Immature natural killer cell (primary cell): ENCODE data around the gene LDLRAD1. TPM values are rescaled to one million over a fixed set of nuclear protein-coding genes. Genes with fewer than 3 reads are reported as not detected.
"Not testable (repeated sequence)": the region's sequence is repeated elsewhere in the genome, so short reads cannot be mapped to it uniquely, and the experiment has no call there.

Experiments
- DNase-seq, 3 donors: peaks; one replicate each; pipeline ENCODE4 v3.0.0; 2022; ENCODE audit warnings: mixed read lengths in 1 of 3
- H3K27ac Mint-ChIP-seq, 6 donors: one replicate each; pipeline ENCODE4 v1.8.0; 2020; ENCODE audit warnings: mixed read lengths in 6 of 6, mild to moderate bottlenecking in 5 of 6, inconsistent platforms in 4 of 6, moderate library complexity in 3 of 6
- H3K27me3 Mint-ChIP-seq, 3 donors: one replicate each; pipeline ENCODE4 v1.8.0; 2020 to 2021; ENCODE audit warnings: low read depth in 3 of 3, mild to moderate bottlenecking in 3 of 3, mixed read lengths in 3 of 3, moderate library complexity in 3 of 3, inconsistent platforms in 1 of 3
- H3K36me3 Mint-ChIP-seq, 3 donors: one replicate each; pipeline ENCODE4 v1.8.0; 2020; ENCODE audit warnings: mixed read lengths in 3 of 3, inconsistent platforms in 2 of 3, mild to moderate bottlenecking in 2 of 3
- H3K4me1 Mint-ChIP-seq, 2 donors: one replicate each; pipeline ENCODE4 v1.8.0; 2020; ENCODE audit warnings: inconsistent platforms in 2 of 2, mild to moderate bottlenecking in 2 of 2, mixed read lengths in 2 of 2, moderate library complexity in 1 of 2
- H3K4me3 Mint-ChIP-seq, 5 donors: one replicate each; pipeline ENCODE4 v1.8.0; 2020; ENCODE audit warnings: mild to moderate bottlenecking in 5 of 5, mixed read lengths in 5 of 5, inconsistent platforms in 3 of 5, moderate library complexity in 3 of 5
- H3K9me3 Mint-ChIP-seq, 6 donors: one replicate each; pipeline ENCODE4 v1.8.0; 2020; ENCODE audit warnings: mild to moderate bottlenecking in 6 of 6, mixed read lengths in 6 of 6, inconsistent platforms in 4 of 6, moderate library complexity in 3 of 6
- polyA plus RNA-seq, 3 donors: library from polyadenylated mRNA; unstranded; fragments of 300-500 nt; fragmentation: Illumina TruSeq; gene quantifications; one replicate each; pipeline ENCODE4 v1.2.3, GENCODE V29; 2021

LDLRAD1 gene, protein sequence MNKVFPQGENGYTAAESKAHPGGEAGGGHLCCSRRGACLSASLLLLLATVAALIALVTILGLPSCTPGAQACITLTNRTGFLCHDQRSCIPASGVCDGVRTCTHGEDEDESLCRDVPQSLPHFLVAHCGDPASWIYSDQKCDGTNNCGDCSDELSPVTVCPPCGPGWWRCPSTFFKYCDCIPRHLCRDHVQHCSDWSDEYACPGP
- not detected for polyA plus RNA-seq

DNA sequence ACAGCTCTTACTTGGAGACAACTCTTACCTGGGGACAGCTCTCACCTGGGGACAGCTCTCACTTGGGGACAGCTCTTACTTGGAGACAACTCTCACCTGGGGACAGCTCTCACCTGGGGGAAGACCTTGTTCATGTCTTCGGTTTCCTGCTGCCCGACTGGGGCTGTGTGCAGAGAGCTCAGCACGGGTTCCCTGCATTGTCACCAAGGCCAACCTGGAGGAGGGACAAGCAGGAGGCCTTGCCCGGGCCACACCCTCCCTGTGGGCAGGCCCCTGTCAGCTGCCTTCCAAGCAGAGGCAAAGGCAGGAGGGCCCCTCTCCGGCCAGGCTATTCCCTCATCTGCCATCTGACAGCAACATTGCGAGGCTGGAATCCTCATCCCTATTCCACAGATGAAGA lies at the start of gene LDLRAD1:
Gene LDLRAD1 (minus strand): TSS at position 208 of the 400 bp plus-strand sequence. CDS start 74 bp downstream, at position 134.
- Mint-ChIP-seq H3K27ac (no peak within 1 kb of the TSS), H3K4me1 (no peaks in the 10 kb centered on the region), H3K4me3 (no peak within 1 kb of the TSS), H3K36me3 (no peaks in the 10 kb centered on the region), H3K9me3 (no peaks in the 10 kb centered on the region), H3K27me3 (peaks cover 0 to 3% (median 0%) of the 10 kb centered on the region in 3 donors)
- no peak for DNase-seq

- Mint-ChIP-seq H3K27me3 (no peaks in the 10 kb centered on the region), H3K9me3 (no peaks in the 10 kb centered on the region), H3K4me3 (no peak overlapping the region), H3K27ac (no peak overlapping the region), H3K36me3 (peaks cover 5 to 15% (median 5%) of the 10 kb centered on the region in 3 donors), H3K4me1 (no peaks in the 10 kb centered on the region)
- DNase-seq: no peak
These were observed 46.3 kb upstream of the LDLRAD1 start for GRCh38 chr1:54064299-54064698.

DNA sequence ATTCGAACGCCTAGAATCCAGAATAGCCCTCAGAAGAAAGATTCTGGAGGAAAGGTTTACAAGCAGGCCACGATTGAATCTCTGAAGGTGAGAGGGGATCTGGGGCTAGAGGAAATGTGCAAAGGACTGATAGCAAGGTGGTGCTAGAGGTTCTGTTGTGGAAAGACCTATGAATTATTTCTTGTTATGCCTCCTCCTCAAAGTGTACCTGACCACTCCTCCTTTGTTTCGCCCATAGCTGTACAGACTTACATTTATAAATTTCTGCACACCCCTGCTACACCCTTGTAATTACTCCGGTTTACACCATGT lies 36.4 kb upstream of the LDLRAD1 start:
- peak overlapping the region in 1 of 6 donors; percentile 74 for H3K27ac Mint-ChIP-seq
- H3K4me3 Mint-ChIP-seq: no peak overlapping the region
- no peak for DNase-seq
- H3K27me3 Mint-ChIP-seq: no peaks in the 10 kb centered on the region
- peaks cover 7 to 12% (median 11%) of the 10 kb centered on the region in 3 donors for H3K36me3 Mint-ChIP-seq
- H3K4me1 Mint-ChIP-seq: peaks cover 21 to 27% of the 10 kb centered on the region in 2 donors
- H3K9me3 Mint-ChIP-seq: no peaks in the 10 kb centered on the region

GRCh38 chr1:54053745-54054437 lies 35.9 kb upstream of the LDLRAD1 start:
- peaks cover 22 to 32% of the 10 kb centered on the region in 2 donors for H3K4me1 Mint-ChIP-seq
- H3K36me3 Mint-ChIP-seq: peaks cover 6 to 11% (median 10%) of the 10 kb centered on the region in 3 donors
- H3K4me3 Mint-ChIP-seq: no peak overlapping the region
- DNase-seq: peak in 1 of 3 donors; percentile 4
- H3K27me3 Mint-ChIP-seq: no peaks in the 10 kb centered on the region
- peak overlapping the region in 1 of 6 donors; percentile 74 for H3K27ac Mint-ChIP-seq
- no peaks in the 10 kb centered on the region for H3K9me3 Mint-ChIP-seq

DNA sequence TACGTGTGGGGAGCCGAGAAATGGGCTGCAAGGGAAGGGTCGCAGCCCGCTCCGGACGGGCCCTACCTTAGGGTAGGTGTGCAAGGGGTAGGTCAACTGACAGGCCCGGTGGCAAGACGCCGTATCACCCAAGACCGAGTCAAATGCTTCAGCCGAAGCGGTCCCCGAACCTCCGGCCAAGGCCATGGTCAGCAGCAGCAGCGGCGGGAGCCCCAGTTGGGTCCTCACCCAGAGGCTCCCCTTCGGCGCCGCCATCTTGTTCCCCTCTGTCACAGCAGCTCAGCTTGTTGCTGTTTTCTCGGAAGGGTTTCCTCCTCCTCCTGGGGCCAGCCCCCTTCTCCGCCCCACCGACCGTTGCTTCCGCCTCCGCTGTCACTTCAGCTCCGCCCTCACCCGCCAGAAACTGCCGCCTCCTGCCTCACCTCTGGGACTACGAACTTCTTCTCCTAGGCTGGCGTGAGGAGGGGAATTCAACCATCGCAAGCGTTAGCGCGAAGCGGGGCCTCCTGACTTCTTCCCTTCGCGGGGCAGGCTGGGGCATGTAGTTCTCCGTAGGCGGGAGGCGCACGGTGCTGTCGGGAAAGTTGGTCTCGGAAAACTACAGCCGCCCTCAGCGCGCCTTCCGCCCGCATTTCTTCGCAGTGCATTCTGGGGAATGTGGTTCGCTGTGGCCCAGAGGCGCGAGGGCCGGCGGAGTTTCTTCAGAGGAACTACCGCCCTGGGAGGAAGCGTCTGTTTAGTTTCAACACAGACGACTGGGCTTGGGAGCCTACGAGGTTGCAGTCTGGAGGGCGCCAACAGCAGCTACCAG lies 35.2 kb upstream of the LDLRAD1 start, which contains the start of the genes TCEANC2 and TMEM59:
Gene TCEANC2 (plus strand): TSS at position 675 of the 811 bp plus-strand sequence. CDS start 815 bp downstream, outside the sequence.
Gene TMEM59 (minus strand): TSS at position 271 of the 811 bp plus-strand sequence. CDS start 16 bp downstream, at position 255.
- Mint-ChIP-seq H3K4me1 (peaks cover 26 to 37% of the 10 kb centered on the region in 2 donors), H3K4me3 (no peak within 1 kb of the TSS), H3K27ac (peak within 1 kb of the TSS in 1 of 6 donors; percentile 74), H3K27me3 (no peaks in the 10 kb centered on the region), H3K36me3 (peaks cover 6 to 11% (median 10%) of the 10 kb centered on the region in 3 donors), H3K9me3 (no peaks in the 10 kb centered on the region)
- DNase-seq: peak; percentile 98

GRCh38 chr1:54052431-54052933 lies 34.5 kb upstream of the LDLRAD1 start:
- peak in 1 of 3 donors; percentile 39 for DNase-seq
- Mint-ChIP-seq H3K9me3 (no peaks in the 10 kb centered on the region), H3K27ac (no peak overlapping the region), H3K4me1 (peaks cover 32 to 40% of the 10 kb centered on the region in 2 donors), H3K36me3 (peaks cover 3 to 7% (median 5%) of the 10 kb centered on the region in 3 donors), H3K27me3 (no peaks in the 10 kb centered on the region), H3K4me3 (no peak overlapping the region)

DNA sequence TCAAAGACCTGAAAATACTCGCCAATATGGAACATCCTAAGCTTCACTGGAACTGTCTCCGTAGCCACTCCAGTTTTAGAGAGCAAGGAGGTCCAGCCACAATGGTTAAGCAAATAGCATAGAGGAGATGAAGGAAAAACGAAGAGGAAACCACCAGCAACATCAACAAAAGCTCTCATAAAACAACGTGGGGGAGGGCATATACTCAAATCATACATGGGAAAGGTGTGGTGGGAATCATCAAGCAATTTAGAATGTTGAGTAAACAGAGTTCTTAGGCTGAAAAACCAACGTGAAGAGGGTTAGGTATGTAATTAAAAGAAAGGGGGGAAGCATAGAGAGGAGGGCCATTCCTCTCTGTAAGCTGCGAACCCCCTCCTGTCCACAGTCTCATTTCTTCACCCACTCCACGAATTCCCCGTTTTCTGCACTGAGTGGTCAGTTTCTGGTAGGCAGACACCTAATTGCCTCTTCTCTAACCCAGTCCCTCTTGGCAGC lies 34.0 kb upstream of the LDLRAD1 start:
- H3K36me3 Mint-ChIP-seq: peaks cover 0 to 4% (median 3%) of the 10 kb centered on the region in 3 donors

GRCh38 chr1:54050435-54050834 lies 32.4 kb upstream of the LDLRAD1 start:
- H3K36me3 Mint-ChIP-seq: not testable (repeated sequence)

More for the DNA sequence above, 34.0 kb upstream of the LDLRAD1 start:
- Mint-ChIP-seq H3K4me3 (no peak overlapping the region), H3K4me1 (peaks cover 37 to 45% of the 10 kb centered on the region in 2 donors), H3K27me3 (no peaks in the 10 kb centered on the region), H3K9me3 (no peaks in the 10 kb centered on the region), H3K27ac (no peak overlapping the region)
- no peak for DNase-seq

GRCh38 chr1:54047384-54048305 lies 29.7 kb upstream of the LDLRAD1 start:
- DNase-seq: no peak
- Mint-ChIP-seq H3K4me3 (peak overlapping the region in 1 of 5 donors; percentile 1), H3K27me3 (no peaks in the 10 kb centered on the region), H3K27ac (peak overlapping the region in 3 of 6 donors; percentile 57 to 64 (median 58)), H3K9me3 (no peaks in the 10 kb centered on the region), H3K4me1 (peaks cover 31 to 57% of the 10 kb centered on the region in 2 donors), H3K36me3 (peaks cover 0 to 10% (median 7%) of the 10 kb centered on the region in 3 donors)

More at GRCh38 chr1:54050435-54050834, 32.4 kb upstream of the LDLRAD1 start:
- not testable (repeated sequence) for H3K9me3 Mint-ChIP-seq, H3K27ac Mint-ChIP-seq, H3K27me3 Mint-ChIP-seq, DNase-seq, H3K4me3 Mint-ChIP-seq
- peaks cover 36 to 57% of the 10 kb centered on the region in 2 donors for H3K4me1 Mint-ChIP-seq

DNA sequence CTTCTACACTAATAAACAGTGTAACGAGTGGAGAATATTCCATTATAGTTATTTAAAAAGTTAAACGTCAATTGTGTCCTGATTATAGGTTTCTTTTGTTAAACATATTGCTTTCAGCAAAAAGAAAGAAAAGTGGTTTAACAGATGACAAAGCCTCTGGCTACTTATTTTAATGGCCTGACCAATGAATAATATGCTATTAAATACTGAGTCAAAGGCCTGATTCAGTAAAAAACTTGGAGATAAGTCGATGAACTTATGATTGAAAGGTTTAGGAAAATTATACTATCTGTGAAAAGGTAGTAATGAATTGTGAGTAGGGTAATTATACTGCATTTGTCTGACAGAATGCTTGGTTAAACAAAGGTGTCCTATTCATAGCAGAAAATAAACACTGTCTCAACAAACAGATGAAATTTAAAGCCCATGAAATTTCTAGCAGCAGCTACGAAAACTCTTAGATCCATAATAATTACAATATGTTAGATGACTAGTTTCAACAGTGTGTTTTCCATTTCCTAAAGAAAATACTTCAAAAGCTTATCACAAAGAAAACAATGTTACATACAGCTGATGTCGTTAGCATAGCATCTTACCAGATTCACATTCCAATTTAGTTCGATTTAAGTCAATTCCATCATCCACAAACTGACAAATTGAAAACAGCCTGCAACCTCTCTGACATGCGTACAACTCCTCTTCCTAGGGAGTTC lies 28.8 kb upstream of the LDLRAD1 start:
- Mint-ChIP-seq H3K4me1 (peaks cover 31 to 57% of the 10 kb centered on the region in 2 donors), H3K9me3 (no peaks in the 10 kb centered on the region), H3K27ac (peak overlapping the region in 3 of 6 donors; percentile 57 to 64 (median 58)), H3K36me3 (peaks cover 0 to 17% (median 16%) of the 10 kb centered on the region in 3 donors), H3K27me3 (no peaks in the 10 kb centered on the region), H3K4me3 (no peak overlapping the region)
- DNase-seq: no peak

GRCh38 chr1:54045496-54045895 lies 27.5 kb upstream of the LDLRAD1 start:
- DNase-seq: no peak
- Mint-ChIP-seq H3K36me3 (peaks cover 6 to 24% (median 17%) of the 10 kb centered on the region in 3 donors), H3K27me3 (no peaks in the 10 kb centered on the region), H3K9me3 (no peaks in the 10 kb centered on the region), H3K4me3 (no peak overlapping the region), H3K27ac (peak overlapping the region in 1 of 6 donors; percentile 77), H3K4me1 (peaks cover 28 to 57% of the 10 kb centered on the region in 2 donors)

GRCh38 chr1:54041806-54042205 lies 23.8 kb upstream of the LDLRAD1 start:
- H3K36me3 Mint-ChIP-seq: peaks cover 16 to 42% (median 26%) of the 10 kb centered on the region in 3 donors
- H3K9me3 Mint-ChIP-seq: no peaks in the 10 kb centered on the region
- peak overlapping the region in 2 of 6 donors; percentile 23 to 49 for H3K27ac Mint-ChIP-seq
- H3K27me3 Mint-ChIP-seq: no peaks in the 10 kb centered on the region
- no peak overlapping the region for H3K4me3 Mint-ChIP-seq
- H3K4me1 Mint-ChIP-seq: peaks cover 6 to 27% of the 10 kb centered on the region in 2 donors
- no peak for DNase-seq
